Measurements from ENCODE around the gene SP1. TPM values are rescaled to one million over a fixed set of nuclear protein-coding genes. Genes with fewer than 3 reads are reported as not detected.
"Not testable (repeated sequence)": the region's sequence is repeated elsewhere in the genome, so short reads cannot be mapped to it uniquely, and the experiment has no call there.

Gene SP1
- total RNA-seq, 1 donor from 2014 or later, result 112 TPM

GRCh38 chr12:53379389-53380103 is 430 bp upstream of the SP1 start:
- peak; percentile 89 to 94 for DNase-seq (ENCODE audit: low spot score in 2 of 2, unreplicated experiment in 2 of 2)
- no peak for TF ChIP-seq CTCF (IDR thresholded peaks at IDR 0.05; ENCODE audit: unreplicated experiment)
- Mint-ChIP-seq H3K36me3 (peaks cover 10% of the 10 kb centered on the region), H3K9me3 (no peaks in the 10 kb centered on the region), H3K4me1 (peaks cover 31% of the 10 kb centered on the region), H3K27me3 (ENCODE audit: low read depth) (no peaks in the 10 kb centered on the region), H3K4me3 (no peak overlapping the region), H3K27ac (no peak overlapping the region)

- no peaks in the 10 kb centered on the region for H3K27me3 Mint-ChIP-seq (ENCODE audit: low read depth)
- H3K4me3 Mint-ChIP-seq, result peak overlapping the region; percentile 93
- peak in 1 of 2 experiments; percentile 58 for DNase-seq (ENCODE audit: low spot score in 2 of 2, unreplicated experiment in 2 of 2)
These were observed 1.1 kb downstream of the SP1 start for GRCh38 chr12:53380794-53381730.

GRCh38 chr12:53381731-53382630 is 2.0 kb downstream of the SP1 start:
- TF ChIP-seq CTCF (IDR thresholded peaks at IDR 0.05; ENCODE audit: unreplicated experiment), result peak; percentile 12
- Mint-ChIP-seq H3K9me3 (no peaks in the 10 kb centered on the region), H3K4me3 (peak overlapping the region; percentile 93), H3K36me3 (peaks cover 14% of the 10 kb centered on the region), H3K4me1 (peaks cover 45% of the 10 kb centered on the region), H3K27me3 (ENCODE audit: low read depth) (no peaks in the 10 kb centered on the region), H3K27ac (peak overlapping the region; percentile 100)
- DNase-seq (ENCODE audit: low spot score in 2 of 2, unreplicated experiment in 2 of 2), result no peak

More at GRCh38 chr12:53380794-53381730, 1.1 kb downstream of the SP1 start:
- Mint-ChIP-seq H3K4me1 (peaks cover 37% of the 10 kb centered on the region), H3K9me3 (no peaks in the 10 kb centered on the region), H3K27ac (peak overlapping the region; percentile 100), H3K36me3 (peaks cover 12% of the 10 kb centered on the region)
- TF ChIP-seq CTCF (IDR thresholded peaks at IDR 0.05; ENCODE audit: unreplicated experiment), result no peak

GRCh38 chr12:53383258-53383657 is 3.3 kb downstream of the SP1 start:
- peaks cover 18% of the 10 kb centered on the region for H3K36me3 Mint-ChIP-seq
- H3K4me3 Mint-ChIP-seq, result peak overlapping the region; percentile 93
- H3K27ac Mint-ChIP-seq, result peak overlapping the region; percentile 60
- H3K9me3 Mint-ChIP-seq, result no peaks in the 10 kb centered on the region
- peaks cover 56% of the 10 kb centered on the region for H3K4me1 Mint-ChIP-seq
- DNase-seq (ENCODE audit: low spot score in 2 of 2, unreplicated experiment in 2 of 2), result no peak
- no peaks in the 10 kb centered on the region for H3K27me3 Mint-ChIP-seq (ENCODE audit: low read depth)
- no peak for TF ChIP-seq CTCF (IDR thresholded peaks at IDR 0.05; ENCODE audit: unreplicated experiment)

GRCh38 chr12:53386381-53386780 is 6.4 kb downstream of the SP1 start:
- H3K27ac Mint-ChIP-seq, result peak overlapping the region; percentile 86
- peaks cover 18% of the 10 kb centered on the region for H3K36me3 Mint-ChIP-seq
- not testable (repeated sequence) for H3K27me3 Mint-ChIP-seq (ENCODE audit: low read depth); DNase-seq (ENCODE audit: low spot score in 2 of 2, unreplicated experiment in 2 of 2); H3K9me3 Mint-ChIP-seq
- peak overlapping the region; percentile 61 for H3K4me3 Mint-ChIP-seq
- H3K4me1 Mint-ChIP-seq, result peaks cover 73% of the 10 kb centered on the region
